HG02588 (cell line): ENCODE results near the gene NLRP8.
"Not testable (repeated sequence)": the region's sequence is repeated elsewhere in the genome, so short reads cannot be mapped to it uniquely, and the experiment has no call there.

ENCODE experiments used
- ATAC-seq: cut with Tn5 transposase; IDR thresholded peaks from one replicate; pipeline ENCODE4 v1.9.1; 2021; ENCODE audit warnings: mild to moderate bottlenecking, moderate library complexity; ENCODE audit not compliant: unreplicated experiment

Gene NLRP8

GRCh38 chr19:55962186-55962585 lies 14.6 kb downstream of the NLRP8 start:
- no peak for ATAC-seq

GRCh38 chr19:55973982-55974381 lies 26.4 kb downstream of the NLRP8 start:
- ATAC-seq: no peak

DNA sequence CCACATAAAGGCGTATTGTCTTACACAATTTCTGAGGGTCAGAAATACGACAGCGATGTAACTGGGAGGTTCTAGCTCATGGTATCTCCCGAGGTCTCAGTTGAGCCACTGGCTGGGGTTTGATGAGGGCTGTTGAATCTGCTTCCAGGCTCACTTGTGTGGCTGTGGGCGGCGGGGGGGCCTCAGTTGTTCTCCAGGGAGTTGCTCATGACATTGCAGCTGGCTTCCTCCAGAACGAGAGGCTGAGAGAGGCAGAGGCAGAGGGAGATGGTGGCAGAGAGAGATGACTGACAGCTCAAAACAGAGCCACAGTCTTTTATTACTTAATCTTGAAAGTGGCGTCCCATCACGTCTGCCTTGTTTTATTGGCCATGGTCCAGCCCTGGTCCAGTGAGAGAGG lies 32.8 kb downstream of the NLRP8 start:
- no peak for ATAC-seq

DNA sequence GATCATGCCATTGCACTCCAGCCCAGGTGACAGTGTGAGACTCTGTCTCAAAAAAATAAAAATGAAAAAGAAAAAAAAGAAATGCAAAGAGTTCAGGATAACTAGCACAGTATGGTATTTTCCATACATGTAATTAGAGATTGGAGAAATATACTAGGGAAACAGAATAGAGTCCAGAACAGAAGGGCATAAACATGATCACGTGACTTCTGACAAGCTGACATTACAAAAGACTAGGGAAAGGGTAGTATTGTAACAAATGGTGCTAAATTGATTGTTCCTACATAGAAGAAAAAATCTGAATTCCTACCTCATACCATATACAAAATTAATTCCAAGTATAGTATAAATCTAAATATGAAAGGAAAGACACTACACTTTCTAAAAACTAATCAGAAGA lies 37.6 kb downstream of the NLRP8 start:
- ATAC-seq: no peak

DNA sequence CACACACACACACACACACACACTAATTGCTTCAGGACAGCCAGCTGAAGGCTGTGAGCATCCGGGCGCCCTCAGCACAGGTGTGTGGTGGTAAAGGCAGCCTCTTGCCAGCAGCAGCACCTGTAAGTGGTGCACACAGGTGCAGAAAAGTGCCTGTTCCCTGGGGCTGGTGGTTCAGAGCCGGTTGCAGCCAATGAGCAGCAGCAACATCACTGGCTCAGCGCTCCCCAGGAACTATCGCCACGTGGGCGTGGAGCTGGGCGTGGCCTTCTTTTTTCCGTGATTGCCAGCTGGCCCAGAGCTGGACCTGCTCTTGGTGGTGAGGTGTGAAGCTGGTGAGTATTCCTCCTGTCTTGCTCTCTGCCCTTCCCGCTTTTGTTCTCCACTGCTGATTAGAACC lies 38.9 kb downstream of the NLRP8 start, which contains the start of gene NLRP5:
Gene NLRP5 (plus strand): TSS at position 289 of the 400 bp plus-strand sequence.
- no peak for ATAC-seq

DNA sequence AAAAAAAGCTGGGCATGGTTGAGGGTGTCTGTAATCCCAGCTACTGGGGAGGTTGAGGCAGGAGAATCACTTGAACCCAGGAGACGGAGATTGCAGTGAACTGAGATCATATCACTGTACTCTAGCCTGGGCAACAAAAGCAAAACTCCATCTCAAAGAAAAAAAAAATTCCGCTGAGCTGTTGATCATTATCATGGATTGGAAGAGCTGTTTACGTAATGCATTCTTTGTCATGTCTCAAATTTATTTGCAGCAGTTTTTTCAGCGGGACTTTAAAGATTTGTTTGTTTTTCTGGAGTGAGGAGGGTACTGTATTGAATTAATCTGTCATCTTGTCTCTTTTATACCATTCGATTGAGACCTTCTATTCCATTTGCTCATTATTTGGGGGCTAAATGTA lies 43.2 kb downstream of the NLRP8 start:
- ATAC-seq: no peak

- no peak for ATAC-seq
Measured at GRCh38 chr19:55993492-55993891, 45.9 kb downstream of the NLRP8 start.

- no peak for ATAC-seq
Measured at GRCh38 chr19:56014765-56015164, 67.1 kb downstream of the NLRP8 start.

DNA sequence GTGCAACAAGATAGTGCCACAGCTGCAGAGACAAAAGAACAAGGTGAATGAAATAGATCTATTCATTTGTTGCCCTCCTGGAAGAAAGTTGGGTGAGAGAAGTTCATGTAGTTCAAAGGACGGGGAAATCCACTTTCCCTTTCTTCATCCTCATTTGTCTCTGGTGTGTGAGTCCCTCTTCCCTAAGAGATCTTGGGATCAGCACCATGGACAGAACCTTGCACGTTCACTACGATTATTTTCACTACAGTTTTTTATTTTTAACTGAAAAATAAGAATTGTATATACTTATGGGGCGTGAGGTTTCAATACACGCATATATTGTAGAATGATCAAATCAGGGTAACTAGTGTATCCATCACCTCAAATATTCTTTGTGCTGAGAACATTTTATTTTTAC lies 68.1 kb downstream of the NLRP8 start:
- no peak for ATAC-seq

DNA sequence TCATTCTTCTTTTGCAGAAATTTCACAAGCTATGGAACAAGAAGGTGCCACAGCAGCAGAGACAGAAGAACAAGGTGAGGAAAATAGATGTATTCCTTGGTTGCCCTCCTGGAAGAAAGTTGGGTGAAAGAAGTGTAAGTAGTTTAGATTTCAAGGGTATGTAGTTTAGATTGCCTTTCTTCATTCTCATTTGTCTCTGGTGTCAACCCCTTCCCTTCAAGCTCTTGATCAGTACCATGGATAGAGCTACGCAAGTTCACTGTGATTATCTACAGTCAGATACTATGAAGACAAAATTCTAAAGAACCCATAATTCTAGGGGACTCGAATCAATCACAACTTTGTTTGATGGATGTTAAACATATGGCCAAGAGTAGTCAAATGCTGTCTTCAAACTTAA lies 71.7 kb downstream of the NLRP8 start:
- ATAC-seq: not testable (repeated sequence)

DNA sequence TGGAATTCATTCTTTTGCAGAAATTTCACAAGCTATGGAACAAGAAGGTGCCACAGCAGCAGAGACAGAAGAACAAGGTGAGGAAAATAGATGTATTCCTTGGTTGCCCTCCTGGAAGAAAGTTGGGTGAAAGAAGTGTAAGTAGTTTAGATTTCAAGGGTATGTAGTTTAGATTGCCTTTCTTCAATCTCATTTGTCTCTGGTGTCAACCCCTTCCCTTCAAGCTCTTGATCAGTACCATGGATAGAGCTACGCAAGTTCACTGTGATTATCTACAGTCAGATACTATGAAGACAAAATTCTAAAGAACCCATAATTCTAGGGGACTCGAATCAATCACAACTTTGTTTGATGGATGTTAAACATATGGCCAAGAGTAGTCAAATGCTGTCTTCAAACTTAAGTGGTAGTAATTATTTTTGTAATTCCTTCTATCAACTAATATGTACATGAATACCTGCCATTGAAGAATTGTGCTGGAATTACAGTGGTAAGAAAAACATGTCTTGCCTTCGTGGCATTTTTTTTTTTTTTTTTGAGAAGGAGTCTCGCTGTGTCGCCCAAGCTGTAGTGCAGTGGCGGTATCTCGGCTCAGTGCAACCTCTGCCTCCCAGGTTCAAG lies 72.8 kb downstream of the NLRP8 start:
- not testable (repeated sequence) for ATAC-seq

- no peak for ATAC-seq
Measured at GRCh38 chr19:56026769-56027168, 79.1 kb downstream of the NLRP8 start.
